Measurements from ENCODE around the gene HNMT.

The HNMT gene

DNA sequence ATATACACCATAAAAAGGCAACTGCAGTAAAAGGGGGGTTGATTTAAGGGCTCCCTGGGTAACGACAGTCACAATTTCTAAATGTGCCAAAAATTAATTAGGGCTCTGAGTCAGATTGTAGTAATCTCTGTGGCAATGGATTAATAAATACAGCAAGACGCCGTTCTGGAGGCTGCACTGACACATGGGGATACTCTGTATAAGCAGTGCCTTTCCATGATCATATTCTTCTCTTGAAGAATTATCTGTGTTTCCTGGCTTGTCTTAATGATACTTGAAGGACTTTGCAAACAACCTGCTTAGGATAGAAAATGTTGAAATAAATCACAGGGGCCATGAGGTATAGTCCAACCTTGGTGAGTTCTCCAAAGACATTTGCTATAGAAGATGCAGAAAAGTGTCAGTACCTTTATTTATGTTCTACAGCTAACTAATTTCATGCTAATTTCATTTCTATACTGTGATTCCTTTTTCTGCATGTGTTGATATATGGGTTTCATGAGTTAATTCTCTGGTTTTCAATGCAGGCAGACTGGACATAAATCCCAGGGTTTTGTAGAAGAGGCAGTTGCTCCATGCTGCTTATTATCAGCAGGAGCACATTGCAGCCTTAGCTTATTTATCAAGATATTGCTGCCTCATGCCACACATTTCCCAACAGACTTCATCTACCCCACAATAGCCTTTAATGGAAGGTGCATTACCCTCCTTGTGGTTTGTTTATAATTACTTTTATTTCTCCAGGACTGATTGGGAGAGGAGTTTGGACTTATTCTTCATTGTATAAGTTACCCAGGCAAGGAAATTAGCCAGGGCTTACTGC lies 54.8 kb downstream of the HNMT start:
- FAIRE-seq (no peak), DNase-seq (ENCODE audit: insufficient read length, low spot score) (no peak)
- TF ChIP-seq, protein P1, sequence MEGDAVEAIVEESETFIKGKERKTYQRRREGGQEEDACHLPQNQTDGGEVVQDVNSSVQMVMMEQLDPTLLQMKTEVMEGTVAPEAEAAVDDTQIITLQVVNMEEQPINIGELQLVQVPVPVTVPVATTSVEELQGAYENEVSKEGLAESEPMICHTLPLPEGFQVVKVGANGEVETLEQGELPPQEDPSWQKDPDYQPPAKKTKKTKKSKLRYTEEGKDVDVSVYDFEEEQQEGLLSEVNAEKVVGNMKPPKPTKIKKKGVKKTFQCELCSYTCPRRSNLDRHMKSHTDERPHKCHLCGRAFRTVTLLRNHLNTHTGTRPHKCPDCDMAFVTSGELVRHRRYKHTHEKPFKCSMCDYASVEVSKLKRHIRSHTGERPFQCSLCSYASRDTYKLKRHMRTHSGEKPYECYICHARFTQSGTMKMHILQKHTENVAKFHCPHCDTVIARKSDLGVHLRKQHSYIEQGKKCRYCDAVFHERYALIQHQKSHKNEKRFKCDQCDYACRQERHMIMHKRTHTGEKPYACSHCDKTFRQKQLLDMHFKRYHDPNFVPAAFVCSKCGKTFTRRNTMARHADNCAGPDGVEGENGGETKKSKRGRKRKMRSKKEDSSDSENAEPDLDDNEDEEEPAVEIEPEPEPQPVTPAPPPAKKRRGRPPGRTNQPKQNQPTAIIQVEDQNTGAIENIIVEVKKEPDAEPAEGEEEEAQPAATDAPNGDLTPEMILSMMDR (IDR thresholded peaks at IDR 0.05; ENCODE audit: insufficient read depth, missing control alignments), result no peak

DNA sequence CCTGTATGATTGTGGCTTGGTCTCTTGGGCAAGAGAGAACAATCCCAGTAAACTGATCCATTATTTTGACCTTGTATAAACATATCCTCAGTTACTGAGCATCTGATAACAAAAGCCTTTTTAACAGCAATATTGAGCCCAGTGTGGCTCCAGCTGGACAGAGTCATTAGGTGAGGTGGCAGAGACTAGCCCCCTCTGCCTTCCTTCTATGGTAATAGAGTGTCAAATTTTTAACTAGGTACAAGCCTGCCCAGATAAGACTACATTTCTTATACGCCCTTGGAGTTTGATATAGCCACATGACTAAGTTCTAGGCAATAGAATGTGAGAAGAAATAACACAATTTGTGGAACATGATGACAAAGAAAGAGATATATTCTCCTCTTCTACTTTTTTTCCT lies 56.2 kb downstream of the HNMT start:
- DNase-seq (ENCODE audit: insufficient read length, low spot score), result no peak
- TF ChIP-seq, protein P1 (IDR thresholded peaks at IDR 0.05; ENCODE audit: insufficient read depth, missing control alignments), result no peak
- FAIRE-seq, result no peak

DNA sequence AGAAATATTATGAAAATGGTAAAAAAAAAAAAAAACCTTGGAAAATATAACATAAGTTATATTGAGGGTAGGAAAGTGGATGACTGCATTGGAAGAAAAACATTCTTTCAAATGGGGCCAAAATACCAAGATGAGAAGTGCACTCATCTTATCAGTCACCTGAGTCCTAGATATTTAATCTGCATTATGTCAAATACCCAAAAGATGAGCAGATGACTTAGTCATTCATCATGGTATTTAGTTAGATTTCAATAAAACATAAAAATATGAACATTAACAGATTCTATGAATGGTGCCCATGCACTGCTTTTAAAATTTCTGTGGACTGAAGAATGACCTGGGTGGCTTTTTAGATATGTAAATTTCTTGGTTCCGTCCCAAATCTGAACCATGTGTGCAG lies 56.9 kb downstream of the HNMT start:
- DNase-seq (ENCODE audit: insufficient read length, low spot score), result no peak
- no peak for FAIRE-seq
- TF ChIP-seq, protein P1 (IDR thresholded peaks at IDR 0.05; ENCODE audit: insufficient read depth, missing control alignments), result no peak

DNA sequence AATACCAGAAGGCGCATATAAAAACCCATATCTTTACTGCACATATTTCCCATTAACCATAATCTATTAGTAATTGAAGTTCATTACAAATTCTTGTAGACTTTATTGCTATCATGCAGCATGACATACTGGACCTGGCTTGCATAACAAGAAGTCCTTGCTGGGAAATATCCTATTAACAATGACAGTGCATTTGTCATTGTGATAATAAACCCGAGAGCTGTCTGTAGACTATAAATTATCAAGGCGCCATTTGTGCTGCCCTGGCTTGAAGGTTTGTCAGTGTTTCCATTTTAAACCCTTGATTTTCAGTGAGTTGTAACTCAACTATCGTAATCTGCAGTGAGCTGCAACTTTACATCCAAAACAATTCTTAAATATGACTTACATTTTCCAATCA lies 59.0 kb downstream of the HNMT start:
- FAIRE-seq, result no peak
- no peak for DNase-seq (ENCODE audit: insufficient read length, low spot score)
- TF ChIP-seq, protein P1 (IDR thresholded peaks at IDR 0.05; ENCODE audit: insufficient read depth, missing control alignments), result no peak

DNA sequence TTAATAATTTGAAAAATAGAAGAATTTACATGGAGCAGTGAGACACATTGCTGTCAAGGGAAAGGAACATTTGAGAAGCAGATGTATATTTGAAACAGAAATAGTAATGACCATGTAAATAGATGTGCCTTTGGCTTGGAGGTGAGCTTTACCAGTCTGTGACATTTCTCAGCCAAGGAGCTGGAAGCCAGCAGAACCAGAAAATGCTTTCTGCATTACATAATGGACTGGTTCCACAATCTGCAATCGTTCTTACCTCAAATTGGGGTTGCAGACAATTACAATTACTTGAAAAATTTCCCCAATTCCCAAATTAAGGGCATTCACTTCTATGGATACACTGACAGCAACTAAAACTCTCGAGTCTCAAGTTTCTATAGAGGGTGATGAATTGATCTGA lies 59.7 kb downstream of the HNMT start:
- TF ChIP-seq, protein P1 (IDR thresholded peaks at IDR 0.05; ENCODE audit: insufficient read depth, missing control alignments), result no peak
- DNase-seq (ENCODE audit: insufficient read length, low spot score), result no peak

DNA sequence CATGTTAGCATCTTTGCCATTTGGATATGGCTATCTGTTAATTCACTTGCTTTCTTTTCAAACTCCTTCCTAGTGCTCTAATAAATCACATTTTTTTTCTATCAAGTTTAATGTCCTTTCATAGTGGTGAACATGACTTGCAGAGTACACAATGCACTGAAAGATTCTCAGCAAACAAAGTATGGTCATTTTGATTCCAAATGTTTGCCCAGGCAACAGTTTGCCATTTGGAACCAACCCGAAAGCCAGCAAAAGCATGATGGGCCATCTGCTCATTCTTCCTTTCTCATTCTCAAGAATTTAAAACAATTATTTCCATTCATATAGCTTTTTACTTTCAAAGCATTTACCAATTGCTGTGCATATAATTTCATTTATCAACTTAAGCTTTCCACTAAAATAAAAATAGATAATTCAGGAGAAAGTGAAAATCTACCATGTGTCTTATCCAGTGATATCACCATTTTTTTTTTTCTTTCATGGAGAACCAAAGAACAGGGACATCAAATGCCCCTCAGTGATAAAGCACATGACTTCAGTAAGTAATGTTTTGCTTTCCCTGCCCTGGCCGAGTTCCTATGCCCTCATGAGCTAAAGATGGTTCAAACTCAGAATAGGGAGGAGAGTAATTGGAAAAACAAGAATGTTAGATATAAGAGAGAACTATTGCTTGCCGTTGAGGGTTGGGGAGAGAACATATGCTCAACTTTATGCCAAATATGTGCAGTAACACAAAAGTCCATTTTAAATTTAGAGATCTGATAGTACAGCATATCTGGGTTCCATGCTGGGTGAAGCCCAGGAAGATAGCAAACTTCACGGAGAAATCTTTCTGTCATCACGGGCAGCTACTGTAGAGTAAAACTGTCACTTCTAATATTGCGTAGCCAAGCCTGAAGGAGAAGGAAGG lies 62.1 kb downstream of the HNMT start:
- FAIRE-seq, result no peak
- TF ChIP-seq, protein P1 (IDR thresholded peaks at IDR 0.05; ENCODE audit: insufficient read depth, missing control alignments), result no peak
- no peak for DNase-seq (ENCODE audit: insufficient read length, low spot score)

More for the DNA sequence above, 59.7 kb downstream of the HNMT start:
- no peak for FAIRE-seq
